22Rv1 (cell line): ENCODE results near the gene BTBD17.

Experiments used
- H3K27ac ChIP-seq: fragments of 450-650 bp; 2 replicates; pipeline ENCODE4 v1.5.1; 2017
- CTCF ChIP-seq: fragments of 450-650 bp; IDR thresholded peaks from 2 replicates; pipeline ENCODE4 v1.5.1; 2017; ENCODE audit warnings: mild to moderate bottlenecking
- ZFX ChIP-seq: fragments of 450-650 bp; IDR thresholded peaks from 2 replicates; pipeline ENCODE4 v1.6.1; 2017; ENCODE audit warnings: antibody characterized with exemption, borderline replicate concordance

The BTBD17 gene

GRCh38 chr17:74373838-74374606 is 12.4 kb upstream of the BTBD17 start:
- no peak overlapping the region for H3K27ac ChIP-seq

GRCh38 chr17:74372426-74372825 is 10.8 kb upstream of the BTBD17 start:
- TF ChIP-seq CTCF = no peak
- no peak overlapping the region for H3K27ac ChIP-seq

More at GRCh38 chr17:74373838-74374606, 12.4 kb upstream of the BTBD17 start:
- TF ChIP-seq CTCF (no peak), ZFX (no peak)

- no peak overlapping the region for H3K27ac ChIP-seq
- TF ChIP-seq ZFX (no peak), CTCF (no peak)
Observed at GRCh38 chr17:74371653-74372147, 10.0 kb upstream of the BTBD17 start.

GRCh38 chr17:74369665-74370490 is 8.2 kb upstream of the BTBD17 start:
- TF ChIP-seq CTCF (no peak), ZFX (no peak)
- H3K27ac ChIP-seq = no peak overlapping the region

- TF ChIP-seq ZFX = no peak
- TF ChIP-seq CTCF = no peak
- no peak overlapping the region for H3K27ac ChIP-seq
Observed at GRCh38 chr17:74369221-74369620, 7.6 kb upstream of the BTBD17 start.

GRCh38 chr17:74368341-74369081 is 6.8 kb upstream of the BTBD17 start:
- TF ChIP-seq CTCF (peak; percentile 94), ZFX (no peak)
- no peak overlapping the region for H3K27ac ChIP-seq
